Activated naive CD4-positive, alpha-beta T cell treated with anti-CD3 and anti-CD28 coated beads, Interleukin-2, amount 10 ng/mL, durations not matched to agents 7 days and 5 days (primary cell): ENCODE measurements around the gene GRID1.

ENCODE experiments used
- CTCF ChIA-PET: fragments of 350-600 bp; sonication (Branson Sonifier 250); formaldehyde crosslinking; loops from one replicate; lab custom pipeline; 2021; ENCODE audit warnings: antibody characterized with exemption; lab: Charles Lee
- DNase-seq: peaks from one replicate; pipeline ENCODE4 v3.0.0-alpha.2; 2020
- H3K27ac Mint-ChIP-seq: one replicate; pipeline ENCODE4 v1.8.0; 2021; ENCODE audit warnings: mild to moderate bottlenecking, moderate library complexity, mixed read lengths
- H3K27me3 Mint-ChIP-seq: one replicate; pipeline ENCODE4 v1.8.0; 2021; ENCODE audit warnings: mild to moderate bottlenecking, mixed read lengths
- H3K36me3 Mint-ChIP-seq: one replicate; pipeline ENCODE4 v1.8.0; 2021; ENCODE audit warnings: mixed read lengths
- H3K4me1 Mint-ChIP-seq: one replicate; pipeline ENCODE4 v1.8.0; 2021; ENCODE audit warnings: mixed read lengths
- H3K4me3 Mint-ChIP-seq: one replicate; pipeline ENCODE4 v1.8.0; 2021; ENCODE audit warnings: mild to moderate bottlenecking, moderate library complexity, mixed read lengths
- H3K9me3 Mint-ChIP-seq: one replicate; pipeline ENCODE4 v1.8.0; 2021; ENCODE audit warnings: mixed read lengths

Gene GRID1

DNA sequence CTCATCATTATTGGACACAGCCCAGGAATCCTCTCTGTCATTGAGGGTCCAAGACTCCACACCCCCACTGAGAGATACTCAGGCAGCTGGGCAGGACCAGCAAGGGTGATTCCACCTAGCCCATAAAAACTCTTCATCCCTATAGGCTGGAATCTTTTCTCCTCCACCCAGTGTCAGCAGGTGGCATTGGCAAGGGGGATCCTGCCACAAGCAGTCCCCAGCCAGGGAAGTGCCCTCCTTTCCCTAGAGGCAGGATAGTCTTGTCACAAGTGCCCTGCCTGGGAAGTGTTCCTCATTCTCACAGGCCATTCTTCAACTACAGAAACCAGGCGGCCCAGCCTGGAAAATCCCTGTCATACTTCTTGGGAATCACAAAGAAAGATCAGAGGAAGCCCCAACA is 533.6 kb downstream of the GRID1 start:
- CTCF ChIA-PET = no interaction called here
- H3K27ac Mint-ChIP-seq = no peak overlapping the region
- no peaks in the 10 kb centered on the region for H3K4me1 Mint-ChIP-seq
- no peak for DNase-seq
- H3K9me3 Mint-ChIP-seq = peaks cover under 1% of the 10 kb centered on the region
- H3K27me3 Mint-ChIP-seq = no peaks in the 10 kb centered on the region
- no peaks in the 10 kb centered on the region for H3K36me3 Mint-ChIP-seq
- H3K4me3 Mint-ChIP-seq = no peak overlapping the region

DNA sequence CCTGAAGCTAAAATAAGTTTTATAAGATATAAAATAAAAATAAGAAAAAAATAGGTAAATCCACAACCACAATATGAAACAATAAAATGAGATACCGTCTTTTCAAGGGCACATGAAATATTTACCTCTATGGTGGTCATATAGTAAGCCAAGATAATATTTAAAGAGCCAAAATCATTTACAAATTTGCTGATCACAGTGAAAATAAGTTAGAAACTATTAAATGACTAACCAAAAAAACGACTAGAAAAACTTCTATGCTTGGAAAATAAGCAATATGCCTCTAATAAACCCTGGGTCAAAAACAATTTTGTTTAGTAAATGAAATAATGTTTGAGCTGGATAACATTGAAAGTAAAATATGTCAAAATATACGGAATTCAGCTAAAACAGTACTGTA is 535.2 kb downstream of the GRID1 start:
- CTCF ChIA-PET = no interaction called here
- H3K27ac Mint-ChIP-seq = no peak overlapping the region
- no peaks in the 10 kb centered on the region for H3K36me3 Mint-ChIP-seq
- H3K9me3 Mint-ChIP-seq = no peaks in the 10 kb centered on the region
- H3K27me3 Mint-ChIP-seq = no peaks in the 10 kb centered on the region
- no peaks in the 10 kb centered on the region for H3K4me1 Mint-ChIP-seq
- DNase-seq = no peak
- H3K4me3 Mint-ChIP-seq = no peak overlapping the region

DNA sequence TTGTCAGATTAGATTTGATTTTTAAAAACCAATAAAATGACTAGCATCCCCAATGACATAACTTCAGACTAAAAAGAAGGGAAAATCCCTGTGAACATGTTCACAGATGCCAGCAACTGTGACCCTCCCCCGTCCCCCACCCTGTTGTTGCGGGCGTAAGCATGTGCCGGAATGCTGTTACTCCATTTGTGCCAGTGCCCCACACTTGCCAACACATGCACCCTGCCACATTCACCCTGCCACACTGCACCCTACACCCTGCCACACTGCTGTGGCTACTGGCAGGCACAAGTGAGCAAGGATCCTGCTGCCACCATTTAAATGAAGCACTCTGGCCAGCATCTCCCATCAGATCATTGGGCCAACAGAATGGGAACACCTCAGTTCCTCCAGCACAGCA is 540.2 kb downstream of the GRID1 start:
- Mint-ChIP-seq H3K4me3 (no peak overlapping the region), H3K27ac (no peak overlapping the region), H3K27me3 (no peaks in the 10 kb centered on the region), H3K9me3 (no peaks in the 10 kb centered on the region), H3K36me3 (no peaks in the 10 kb centered on the region), H3K4me1 (no peaks in the 10 kb centered on the region)
- CTCF ChIA-PET = no interaction called here
- no peak for DNase-seq

DNA sequence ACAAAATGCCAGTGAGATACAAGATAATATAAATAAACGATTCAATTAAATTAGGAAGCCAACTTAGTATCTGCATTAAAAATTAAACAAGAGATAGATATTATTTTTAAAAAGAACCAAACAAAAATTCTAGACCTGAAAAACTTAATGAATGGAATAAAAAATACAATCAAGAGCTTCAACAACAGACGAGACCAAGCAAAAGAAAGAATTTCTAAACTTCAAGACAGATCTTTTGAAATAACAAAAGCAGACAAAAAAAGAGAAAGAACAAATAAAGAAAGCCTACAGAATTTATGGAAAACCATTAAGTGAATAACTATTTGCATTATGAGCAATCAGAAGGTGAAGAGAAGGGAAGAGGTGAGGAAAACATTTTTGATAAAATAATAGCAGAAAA is 555.2 kb downstream of the GRID1 start:
- CTCF ChIA-PET = no interaction called here
- no peak overlapping the region for H3K27ac Mint-ChIP-seq
- no peaks in the 10 kb centered on the region for H3K27me3 Mint-ChIP-seq

DNA sequence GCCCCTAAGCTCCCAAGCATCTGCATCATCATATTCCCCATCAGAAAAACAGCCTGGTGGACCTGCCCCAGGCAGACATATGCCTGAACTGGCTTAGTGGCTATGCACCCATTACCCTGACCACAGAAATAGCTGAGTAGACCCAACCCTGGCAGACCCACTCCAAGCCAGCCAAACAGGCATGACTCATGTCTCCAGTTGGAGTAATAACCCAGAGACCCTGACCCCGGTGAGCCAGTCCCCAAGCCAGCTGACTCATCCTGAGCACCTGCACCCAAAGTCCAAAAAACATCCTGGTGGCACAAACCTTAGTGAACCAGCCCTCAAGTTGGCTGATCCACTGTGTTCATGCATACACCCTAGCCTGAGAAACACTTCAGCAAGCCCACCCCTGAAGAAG is 555.9 kb downstream of the GRID1 start:
- Mint-ChIP-seq H3K27me3 (no peaks in the 10 kb centered on the region), H3K36me3 (no peaks in the 10 kb centered on the region), H3K27ac (no peak overlapping the region), H3K4me1 (no peaks in the 10 kb centered on the region), H3K9me3 (peaks cover 13% of the 10 kb centered on the region), H3K4me3 (no peak overlapping the region)
- no peak for DNase-seq
- CTCF ChIA-PET = no interaction called here

More for the DNA sequence above, 555.2 kb downstream of the GRID1 start:
- Mint-ChIP-seq H3K4me1 (no peaks in the 10 kb centered on the region), H3K36me3 (no peaks in the 10 kb centered on the region), H3K4me3 (no peak overlapping the region), H3K9me3 (peaks cover 13% of the 10 kb centered on the region)
- DNase-seq = no peak

DNA sequence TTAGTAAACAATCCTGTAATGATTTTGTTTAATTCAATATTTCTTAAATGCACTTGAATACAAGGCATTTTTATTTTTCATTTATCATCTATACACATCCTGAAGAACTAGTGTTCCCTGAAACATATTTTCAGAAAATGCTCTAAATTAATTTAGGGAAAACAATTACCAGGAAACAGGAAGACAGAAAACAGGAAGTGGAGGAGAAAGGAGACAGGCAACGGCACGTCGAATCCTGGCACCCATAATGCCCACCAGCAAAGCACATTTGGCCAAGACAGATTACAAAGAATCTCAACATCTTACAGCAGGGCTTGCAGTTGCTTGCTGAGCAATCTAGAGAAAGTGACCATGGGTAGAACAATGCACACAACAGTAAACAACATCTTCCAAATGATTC is 571.1 kb downstream of the GRID1 start:
- CTCF ChIA-PET = no interaction called here
- DNase-seq = no peak
- Mint-ChIP-seq H3K4me3 (no peak overlapping the region), H3K27me3 (no peaks in the 10 kb centered on the region), H3K4me1 (no peaks in the 10 kb centered on the region), H3K9me3 (no peaks in the 10 kb centered on the region), H3K36me3 (no peaks in the 10 kb centered on the region), H3K27ac (no peak overlapping the region)

DNA sequence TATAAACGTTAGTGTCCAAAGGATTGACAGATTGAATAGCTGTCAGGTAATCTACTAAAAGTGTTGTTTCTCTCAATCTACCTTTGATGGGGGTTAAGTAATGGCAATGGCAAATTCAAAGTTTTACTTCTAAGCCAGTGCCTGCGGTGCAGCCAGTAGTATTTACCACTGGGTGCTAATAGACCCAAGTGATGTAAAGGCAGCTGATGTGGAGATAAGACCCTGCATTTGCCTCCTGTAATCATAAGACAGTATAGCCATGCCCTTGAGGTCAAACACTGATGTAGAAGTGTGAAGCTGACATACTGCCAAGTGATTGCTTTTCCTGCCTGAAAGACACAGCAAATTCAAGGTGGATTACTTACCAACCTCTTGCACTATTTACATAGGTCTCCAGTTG is 572.0 kb downstream of the GRID1 start:
- Mint-ChIP-seq H3K9me3 (no peaks in the 10 kb centered on the region), H3K4me1 (no peaks in the 10 kb centered on the region), H3K36me3 (no peaks in the 10 kb centered on the region), H3K27me3 (no peaks in the 10 kb centered on the region), H3K4me3 (no peak overlapping the region), H3K27ac (no peak overlapping the region)
- DNase-seq = no peak
- CTCF ChIA-PET = no interaction called here

DNA sequence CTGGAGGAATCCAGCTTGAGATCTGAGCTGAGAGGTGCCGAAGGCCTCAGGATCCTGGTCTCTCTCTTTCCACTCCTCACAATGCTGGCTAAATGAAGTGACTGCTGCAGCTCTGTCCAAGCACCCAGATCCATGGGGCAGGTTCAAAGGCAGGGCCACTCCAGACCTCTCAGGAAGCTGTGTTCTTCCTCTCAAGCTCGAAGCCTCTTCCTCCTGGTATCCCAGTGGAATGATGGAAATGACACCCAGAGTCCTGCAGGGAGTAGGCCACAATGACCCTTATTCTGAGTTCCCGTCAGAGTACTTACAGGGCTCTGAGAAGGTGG is 574.1 kb downstream of the GRID1 start:
- CTCF ChIA-PET = no interaction called here
- Mint-ChIP-seq H3K9me3 (no peaks in the 10 kb centered on the region), H3K27me3 (no peaks in the 10 kb centered on the region), H3K4me1 (no peaks in the 10 kb centered on the region), H3K27ac (no peak overlapping the region), H3K4me3 (no peak overlapping the region), H3K36me3 (no peaks in the 10 kb centered on the region)
- no peak for DNase-seq

DNA sequence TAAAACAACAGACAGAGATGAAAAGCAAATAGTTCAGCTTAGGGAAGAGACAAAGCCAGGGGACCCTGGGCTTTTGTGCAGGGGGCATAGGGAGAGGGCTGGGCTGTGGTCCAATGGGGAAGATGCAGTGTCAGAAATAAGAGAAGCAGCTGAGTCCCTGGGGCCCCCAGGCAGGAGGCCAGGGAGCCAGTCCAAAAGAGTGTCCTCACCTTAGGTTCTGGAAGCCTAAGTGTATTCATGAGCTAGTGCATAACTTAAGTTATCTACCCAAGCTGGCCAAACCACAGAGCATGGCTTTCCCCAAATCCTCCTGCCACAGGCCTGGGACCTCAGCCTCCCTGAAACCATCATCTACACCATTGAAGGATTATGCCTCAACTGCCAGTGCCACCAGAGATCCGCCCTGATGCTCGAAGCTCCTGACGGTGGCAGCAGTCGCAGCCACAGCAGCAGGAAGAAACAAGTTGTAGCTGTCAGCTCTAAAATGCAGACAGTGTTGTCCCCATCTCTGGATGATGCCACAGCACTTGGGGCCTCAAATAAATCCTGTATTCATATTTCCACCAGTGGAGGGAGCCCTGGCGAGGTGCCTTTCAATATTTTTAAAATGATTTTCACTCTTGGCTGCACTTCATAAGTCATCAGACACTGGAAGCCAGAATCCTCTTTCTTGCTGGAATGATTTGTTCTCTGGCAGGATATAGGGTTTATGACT is 574.6 kb downstream of the GRID1 start:
- no peak overlapping the region for H3K27ac Mint-ChIP-seq
- no peaks in the 10 kb centered on the region for H3K36me3 Mint-ChIP-seq
- no peaks in the 10 kb centered on the region for H3K4me1 Mint-ChIP-seq
- DNase-seq = no peak
- H3K4me3 Mint-ChIP-seq = no peak overlapping the region
- H3K9me3 Mint-ChIP-seq = no peaks in the 10 kb centered on the region
- CTCF ChIA-PET = interaction anchor here (0.9 kb wide), 1 partner anchor 140 kb away, joined by 3 read pairs; no protein-coding TSS in a partner anchor
- no peaks in the 10 kb centered on the region for H3K27me3 Mint-ChIP-seq

DNA sequence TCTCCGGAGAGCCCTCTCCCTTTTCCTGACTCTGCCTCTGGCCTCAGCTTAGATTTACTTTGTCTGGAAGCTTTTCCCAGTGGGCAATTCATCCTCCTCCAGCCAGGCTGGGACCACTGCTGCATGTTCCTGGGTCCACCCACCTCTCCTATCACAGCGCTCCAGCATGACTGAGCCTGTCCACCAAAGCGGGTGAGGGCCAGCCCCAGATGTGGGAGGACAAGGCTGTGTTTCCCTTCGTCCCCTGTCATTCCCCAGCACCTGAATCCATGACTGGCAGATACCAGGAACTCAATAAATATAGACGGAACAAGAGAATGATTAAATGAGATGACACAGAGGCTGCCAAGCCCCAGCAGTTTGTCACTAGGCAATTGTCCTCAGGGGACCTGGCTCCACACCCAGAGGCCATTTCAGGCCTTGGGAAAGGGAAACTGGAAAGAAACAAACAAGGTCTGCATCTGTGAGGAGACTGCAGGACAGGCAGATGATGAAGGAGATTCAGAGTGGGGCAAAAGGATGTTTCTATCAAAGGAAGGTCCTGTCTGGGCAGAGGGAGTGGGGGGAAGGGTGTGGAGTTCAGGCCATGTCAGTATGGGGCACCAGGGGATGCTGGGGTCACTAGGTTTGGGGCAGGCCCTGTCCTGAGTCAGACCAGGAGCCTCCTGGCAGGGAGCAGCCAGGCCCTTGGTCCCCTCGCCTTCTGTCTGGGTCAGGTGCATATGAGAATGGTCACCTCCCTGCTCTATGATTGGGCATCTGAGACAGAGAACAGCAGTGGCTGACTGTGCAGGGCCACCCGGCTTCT is 576.4 kb downstream of the GRID1 start:
- no peaks in the 10 kb centered on the region for H3K4me1 Mint-ChIP-seq
- no peak overlapping the region for H3K27ac Mint-ChIP-seq
- no peaks in the 10 kb centered on the region for H3K9me3 Mint-ChIP-seq

DNA sequence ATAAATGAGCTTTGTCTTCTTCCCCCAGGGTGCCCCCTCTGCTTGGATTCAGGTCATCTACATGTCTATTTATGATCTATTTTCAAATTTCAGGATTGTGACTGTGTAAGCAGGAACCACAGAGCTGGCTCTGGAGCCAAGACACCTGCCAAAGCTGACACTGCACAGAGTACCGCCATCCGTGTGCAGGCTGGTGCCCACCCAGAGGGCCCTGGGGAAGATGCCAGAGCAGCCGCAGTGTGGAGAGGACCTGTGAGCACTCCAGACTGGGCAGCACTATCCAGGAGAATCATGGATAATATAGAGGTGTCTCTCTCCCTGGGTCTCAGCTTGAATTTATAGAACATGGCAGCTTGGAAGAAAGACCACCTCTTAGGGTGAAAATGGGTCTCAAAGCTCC is 577.5 kb downstream of the GRID1 start:
- no peaks in the 10 kb centered on the region for H3K4me1 Mint-ChIP-seq
- no peak for DNase-seq
- H3K36me3 Mint-ChIP-seq = no peaks in the 10 kb centered on the region
- H3K4me3 Mint-ChIP-seq = no peak overlapping the region
- no peak overlapping the region for H3K27ac Mint-ChIP-seq
- H3K27me3 Mint-ChIP-seq = no peaks in the 10 kb centered on the region
- H3K9me3 Mint-ChIP-seq = no peaks in the 10 kb centered on the region
- CTCF ChIA-PET = interaction anchor here (0.6 kb wide), 1 partner anchor 144 kb away, joined by 3 read pairs; no protein-coding TSS in a partner anchor

More for the DNA sequence above, 576.4 kb downstream of the GRID1 start:
- no peak for DNase-seq
- CTCF ChIA-PET = interaction anchor here (0.5 kb wide), 1 partner anchor 9 kb away, joined by 3 read pairs; no protein-coding TSS in a partner anchor
- no peaks in the 10 kb centered on the region for H3K36me3 Mint-ChIP-seq
- no peaks in the 10 kb centered on the region for H3K27me3 Mint-ChIP-seq
- H3K4me3 Mint-ChIP-seq = no peak overlapping the region

DNA sequence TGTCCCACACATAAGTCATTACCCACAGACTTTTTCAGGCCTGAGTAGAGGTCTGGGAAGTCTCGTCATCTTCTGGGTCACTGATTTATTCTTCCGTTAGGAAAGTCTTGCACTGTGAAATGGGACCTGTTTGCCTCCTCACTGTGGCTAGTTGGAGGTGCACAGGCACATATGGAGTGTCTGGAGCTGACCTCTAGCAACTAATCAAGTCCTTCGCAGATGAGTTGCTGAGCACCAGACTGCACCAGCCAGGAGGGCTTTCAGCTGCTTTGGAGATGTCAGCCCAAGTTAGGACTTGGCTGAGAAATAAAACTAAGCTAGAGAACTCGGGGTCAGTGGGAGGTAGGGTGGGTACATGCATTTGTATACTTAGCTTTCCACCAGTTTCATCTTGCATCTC is 578.0 kb downstream of the GRID1 start:
- DNase-seq = no peak
- no peaks in the 10 kb centered on the region for H3K4me1 Mint-ChIP-seq
- H3K27ac Mint-ChIP-seq = no peak overlapping the region
- CTCF ChIA-PET = interaction anchor here (0.6 kb wide), 1 partner anchor 144 kb away, joined by 3 read pairs; no protein-coding TSS in a partner anchor
- no peaks in the 10 kb centered on the region for H3K9me3 Mint-ChIP-seq
- H3K4me3 Mint-ChIP-seq = no peak overlapping the region
- no peaks in the 10 kb centered on the region for H3K36me3 Mint-ChIP-seq
- H3K27me3 Mint-ChIP-seq = no peaks in the 10 kb centered on the region

DNA sequence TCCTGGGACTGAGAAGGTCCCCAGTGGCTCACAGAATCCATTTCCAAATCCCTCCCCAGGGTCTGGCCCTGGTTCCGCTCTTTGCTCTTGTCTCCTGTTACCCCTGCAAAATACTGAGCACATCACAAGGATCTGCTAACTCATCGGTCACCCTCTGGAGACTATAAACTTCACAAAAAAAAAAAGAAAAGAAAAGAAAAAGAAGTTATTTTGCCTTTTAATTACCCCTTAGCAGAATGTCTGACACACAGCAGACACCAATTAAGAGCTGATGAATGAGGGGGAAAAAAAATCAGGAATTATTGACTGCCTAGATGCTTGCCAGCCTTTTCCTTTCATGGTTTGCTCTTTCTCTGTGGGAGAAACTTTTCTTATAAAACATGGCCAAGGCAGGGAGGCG is 578.7 kb downstream of the GRID1 start:
- no peak for DNase-seq
- Mint-ChIP-seq H3K9me3 (no peaks in the 10 kb centered on the region), H3K27ac (no peak overlapping the region), H3K27me3 (no peaks in the 10 kb centered on the region), H3K4me1 (no peaks in the 10 kb centered on the region), H3K4me3 (no peak overlapping the region), H3K36me3 (no peaks in the 10 kb centered on the region)
- CTCF ChIA-PET = no interaction called here

DNA sequence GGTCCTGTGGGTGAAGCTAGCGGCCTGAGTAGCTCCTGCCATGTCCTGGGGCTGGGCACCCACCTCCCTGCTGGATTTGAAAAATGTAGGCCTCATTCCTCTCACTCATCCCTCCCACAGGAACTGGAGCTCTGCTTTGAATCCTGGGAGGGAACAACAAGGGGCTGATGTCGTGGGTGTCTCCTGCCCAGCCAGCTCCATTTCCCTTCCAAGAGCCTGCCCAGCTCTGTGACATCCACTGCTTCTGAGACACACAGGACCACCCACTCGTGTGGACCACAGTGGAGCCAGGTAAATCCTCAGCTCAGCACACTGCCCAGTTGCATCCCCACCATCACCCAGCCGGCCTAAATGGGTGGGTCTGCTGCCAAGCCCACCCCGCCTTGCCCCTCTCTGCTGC is 579.2 kb downstream of the GRID1 start:
- CTCF ChIA-PET = no interaction called here
- no peaks in the 10 kb centered on the region for H3K9me3 Mint-ChIP-seq
- H3K4me1 Mint-ChIP-seq = no peaks in the 10 kb centered on the region
- H3K27ac Mint-ChIP-seq = no peak overlapping the region
- DNase-seq = no peak
- no peak overlapping the region for H3K4me3 Mint-ChIP-seq
- no peaks in the 10 kb centered on the region for H3K36me3 Mint-ChIP-seq
- H3K27me3 Mint-ChIP-seq = no peaks in the 10 kb centered on the region

DNA sequence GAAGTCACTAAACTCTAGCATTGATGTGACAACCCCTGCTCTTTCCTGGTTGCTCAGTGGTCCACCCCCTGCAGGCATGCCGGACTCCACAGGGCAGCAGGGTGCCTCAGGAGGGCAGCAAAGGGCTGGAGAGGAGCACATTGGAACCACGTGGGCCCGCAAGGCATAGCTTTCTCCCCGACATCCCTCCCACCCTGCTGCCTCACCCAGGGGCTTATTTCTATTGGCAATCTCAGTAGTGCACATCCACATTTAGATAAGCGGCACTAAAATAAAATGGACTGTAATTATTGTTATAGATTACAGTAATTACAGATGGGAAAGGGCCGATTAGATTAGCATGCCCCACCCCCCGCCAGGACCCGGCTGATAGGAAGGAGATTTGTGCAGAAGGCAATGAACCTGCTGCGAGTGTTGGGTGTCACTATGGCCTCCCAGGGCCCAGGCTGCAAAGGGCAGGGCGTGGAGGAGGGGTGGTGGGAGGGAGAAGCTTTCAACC is 580.1 kb downstream of the GRID1 start:
- Mint-ChIP-seq H3K9me3 (no peaks in the 10 kb centered on the region), H3K36me3 (no peaks in the 10 kb centered on the region), H3K4me3 (no peak overlapping the region), H3K4me1 (no peaks in the 10 kb centered on the region), H3K27ac (no peak overlapping the region), H3K27me3 (no peaks in the 10 kb centered on the region)
- no peak for DNase-seq
- CTCF ChIA-PET = no interaction called here
